LoVo (cell line): ENCODE data around the gene RPL19.
"Not testable (repeated sequence)": the region's sequence is repeated elsewhere in the genome, so short reads cannot be mapped to it uniquely, and the experiment has no call there.

Experiments used
- DNase-seq: peaks from one replicate; pipeline ENCODE4 v3.0.0-alpha.2; 2016; ENCODE audit warnings: low spot score

The RPL19 gene

GRCh38 chr17:39244016-39244599 is 44.0 kb downstream of the RPL19 start:
- DNase-seq: no peak

- peak; percentile 75 for DNase-seq
Measured at GRCh38 chr17:39244600-39245570, 44.8 kb downstream of the RPL19 start.

- DNase-seq: no peak
Measured at GRCh38 chr17:39246274-39246673, 46.2 kb downstream of the RPL19 start.

GRCh38 chr17:39250076-39250475 is 50.0 kb downstream of the RPL19 start:
- DNase-seq: not testable (repeated sequence)

GRCh38 chr17:39251997-39252396 is 51.9 kb downstream of the RPL19 start:
- no peak for DNase-seq

- DNase-seq: no peak
Measured at GRCh38 chr17:39252788-39253460, 52.8 kb downstream of the RPL19 start.
